ENCODE data around the gene LUC7L.

- TF ChIP-seq CREB1 (IDR thresholded peaks at IDR 0.05; ENCODE audit: low read depth) (no peak), CTCF (IDR thresholded peaks at IDR 0.05 in 2 of 3, conservative IDR thresholded peaks at IDR 0.05 in 1 of 3; ENCODE audit: control insufficient read depth in 2 of 3, extremely low read depth in 1 of 3, insufficient read depth in 1 of 3, low read depth in 3 of 3, low read length in 3 of 3) (no peak), USF1 (IDR thresholded peaks at IDR 0.05; ENCODE audit: borderline replicate concordance, extremely low read length, insufficient read depth, low read depth, low read length) (no peak), FOXM1 (IDR thresholded peaks at IDR 0.05; ENCODE audit: low read depth, low read length) (no peak), TBL1XR1 (IDR thresholded peaks at IDR 0.05; ENCODE audit: low read depth, low read length) (no peak), REST (IDR thresholded peaks at IDR 0.05; ENCODE audit: low read depth, low read length) (no peak)
Observed at GRCh38 chr16:140175-140857, 88.9 kb downstream of the LUC7L start.
